Stimulated activated naive CD8-positive, alpha-beta T cell treated with anti-CD3 and anti-CD28 coated beads, Interleukin-15, Interleukin-2, amounts not matched to agents 100 U/mL and 50 U/mL, for 24 hours (primary cell): ENCODE results near the gene SPNS2.

Experiments
- ATAC-seq: fragments of 150-1000 bp; cut with Tn5 transposase; one replicate; pipeline ENCODE4 v1.10.0; 2021
- DNase-seq: peaks from one replicate; pipeline ENCODE4 v3.0.0; 2021

SPNS2 gene

DNA sequence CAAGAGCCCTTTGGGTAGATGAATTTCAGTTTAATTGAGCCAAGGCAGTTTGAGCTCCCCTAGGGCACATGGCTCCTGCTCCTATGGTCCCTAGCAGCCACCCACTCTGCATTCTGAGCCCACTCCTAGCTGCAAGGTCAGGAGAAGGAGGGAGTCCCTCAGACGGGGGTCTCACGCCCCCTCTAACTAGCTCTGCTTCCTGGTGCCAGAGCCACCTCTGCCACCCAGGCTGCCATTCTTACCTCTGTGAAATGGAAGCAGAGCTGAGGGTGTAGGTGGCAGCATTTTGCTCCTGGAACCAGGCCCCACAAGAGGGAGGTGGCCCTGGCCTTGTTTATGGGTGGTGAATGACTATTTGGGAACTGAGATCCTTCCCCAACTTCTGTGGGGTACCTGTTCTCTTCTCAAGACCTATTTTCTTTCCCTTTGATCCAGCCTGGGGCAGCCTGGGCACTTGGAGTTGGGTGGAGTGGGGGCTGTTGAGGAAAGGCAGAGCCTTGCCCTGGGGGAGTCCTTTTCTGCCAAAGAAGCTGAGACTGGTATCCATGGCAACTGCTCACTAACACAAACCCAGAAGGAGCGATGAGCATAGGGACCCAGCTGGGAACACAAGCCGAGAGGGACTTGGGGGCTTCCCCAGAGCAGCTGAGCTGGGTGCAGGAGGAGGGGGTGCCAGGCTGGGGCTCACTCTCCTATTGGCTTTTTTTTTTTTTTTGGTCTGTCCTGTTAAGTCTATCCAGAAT lies 4.8 kb downstream of the SPNS2 start:
- ATAC-seq (no peak), DNase-seq (no peak)

GRCh38 chr17:4504188-4504587 lies 5.5 kb downstream of the SPNS2 start:
- ATAC-seq, result no peak
- DNase-seq, result no peak

DNA sequence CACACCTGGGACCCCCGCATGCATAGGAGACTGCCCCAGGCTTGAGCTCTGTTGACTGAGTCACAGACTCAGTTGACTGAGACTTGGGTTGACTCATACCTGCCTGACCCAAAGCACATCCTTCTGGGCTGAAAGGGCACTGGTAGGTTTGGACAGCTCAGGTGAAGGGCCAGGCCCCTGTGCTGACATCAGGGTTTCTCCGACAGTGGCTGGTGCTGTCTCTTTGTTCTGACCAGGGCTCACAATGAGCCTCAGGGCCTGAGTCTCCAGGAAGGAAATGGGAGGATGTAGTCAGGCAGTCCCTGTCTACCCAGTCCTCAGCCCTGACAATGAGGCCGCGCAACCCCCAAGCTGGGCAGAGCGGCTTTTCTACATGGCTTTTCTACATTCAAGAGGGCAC lies 6.5 kb downstream of the SPNS2 start:
- no peak for DNase-seq
- ATAC-seq, result no peak

DNA sequence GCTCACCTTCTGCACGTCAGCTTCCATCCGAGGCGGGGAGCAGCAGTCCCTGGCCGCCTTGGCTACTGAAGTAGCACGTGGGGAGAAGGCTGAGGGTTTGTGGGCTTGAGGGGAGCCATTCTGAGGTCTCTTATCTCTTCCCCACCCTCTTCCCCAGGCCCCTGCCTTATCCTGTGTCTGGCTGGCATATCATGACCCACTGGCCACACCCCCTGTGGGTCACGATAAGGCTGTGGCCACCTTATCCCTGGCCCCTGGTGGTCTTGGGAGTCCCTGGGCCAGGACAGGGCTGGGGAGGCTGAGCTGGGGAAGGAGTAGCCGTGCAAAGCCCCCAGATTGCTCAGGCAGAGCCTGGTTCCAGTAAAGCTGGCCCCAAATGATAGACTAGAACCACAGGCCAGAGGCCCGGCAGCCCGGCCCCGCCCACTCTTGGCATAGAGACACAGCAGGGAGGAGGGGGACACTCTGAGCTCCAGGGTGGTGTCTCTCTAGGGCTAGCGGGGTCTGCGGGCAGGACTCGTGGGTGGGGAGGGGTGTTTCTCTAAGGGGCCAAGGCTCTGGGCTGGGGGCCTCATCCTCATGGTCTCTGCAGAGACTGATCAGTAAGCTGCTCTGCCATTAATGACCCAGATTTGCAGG lies 7.6 kb downstream of the SPNS2 start:
- no peak for ATAC-seq
- no peak for DNase-seq

GRCh38 chr17:4506892-4507291 lies 8.2 kb downstream of the SPNS2 start:
- no peak for DNase-seq
- ATAC-seq, result no peak

- ATAC-seq (no peak), DNase-seq (no peak)
Measured at GRCh38 chr17:4507361-4508111, 8.9 kb downstream of the SPNS2 start.

DNA sequence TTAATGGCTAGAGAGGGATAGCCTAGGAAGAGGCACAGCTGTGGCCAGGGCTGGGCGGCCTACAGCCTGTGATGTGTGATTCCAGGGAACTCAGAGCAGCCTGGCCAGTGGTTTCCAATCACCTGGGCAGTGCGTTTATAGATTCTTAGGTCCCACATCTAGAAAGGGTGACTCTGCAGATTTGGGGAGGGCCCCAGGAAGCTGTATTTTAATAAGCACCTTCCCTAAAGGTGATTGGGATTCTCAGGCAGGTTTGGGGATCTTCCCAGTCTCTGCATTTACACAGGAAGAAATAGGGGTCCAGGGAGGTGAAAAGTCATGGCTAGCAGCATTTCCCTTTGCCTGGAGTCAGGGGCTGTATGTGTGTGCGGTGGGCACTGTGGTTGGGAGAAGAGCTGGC lies 9.5 kb downstream of the SPNS2 start:
- ATAC-seq (no peak), DNase-seq (no peak)

- DNase-seq (peak; percentile 42), ATAC-seq (peak; percentile 44)
Measured at GRCh38 chr17:4509401-4509800, 10.7 kb downstream of the SPNS2 start.

- ATAC-seq (no peak), DNase-seq (no peak)
Measured at GRCh38 chr17:4509923-4510617, 11.4 kb downstream of the SPNS2 start.

DNA sequence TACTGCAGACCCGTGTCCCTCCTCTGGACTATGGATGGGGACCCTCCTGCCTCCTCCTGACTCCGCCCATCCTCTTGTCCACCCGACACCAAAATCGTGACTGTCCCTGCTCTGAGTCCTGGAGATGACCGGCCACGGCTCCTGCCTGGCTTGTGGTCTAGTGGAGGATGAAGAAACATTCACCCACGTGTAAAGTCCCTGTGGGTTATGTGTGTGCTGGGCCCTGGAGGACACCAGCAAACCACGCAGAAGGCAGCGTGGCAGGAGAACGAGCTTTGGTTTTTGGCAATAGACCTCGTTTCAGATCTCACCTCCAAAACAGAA lies 11.9 kb downstream of the SPNS2 start:
- ATAC-seq (no peak), DNase-seq (no peak)

DNA sequence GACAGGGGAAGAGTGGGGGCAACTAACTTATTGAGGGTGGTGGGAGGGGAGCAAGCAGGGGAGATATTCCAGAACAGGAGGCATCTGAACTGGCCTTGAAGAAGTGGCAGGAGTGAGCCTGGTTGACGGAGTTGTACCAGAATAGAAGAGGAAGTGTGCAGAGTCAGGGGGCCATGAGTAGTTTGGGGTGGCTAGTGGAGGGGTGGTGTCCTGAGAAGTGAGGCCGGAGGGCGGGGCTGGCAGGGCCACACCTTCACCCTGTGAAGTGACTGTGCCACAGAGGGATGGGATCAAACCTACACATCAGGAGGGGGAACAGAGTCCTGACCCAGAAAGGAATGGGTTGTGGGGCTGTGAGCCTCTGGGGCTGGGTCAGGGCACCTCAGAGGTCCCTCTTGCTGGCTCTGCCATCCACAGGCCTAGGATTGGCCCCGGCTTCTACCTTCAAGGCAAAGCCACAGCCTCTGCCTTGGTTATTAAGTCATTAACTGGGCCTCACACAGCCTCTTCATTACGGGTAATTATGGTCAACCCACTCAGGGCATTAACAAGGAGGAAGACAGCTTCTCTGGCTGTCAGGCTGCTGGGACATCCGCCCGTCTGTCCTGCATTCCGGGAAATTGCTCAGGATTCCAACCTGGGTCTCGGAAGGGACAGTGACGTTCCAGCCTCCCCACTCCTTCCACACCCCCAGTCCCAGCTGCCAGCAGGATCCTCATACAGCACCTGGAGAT lies 12.7 kb downstream of the SPNS2 start:
- DNase-seq (no peak), ATAC-seq (no peak)

DNA sequence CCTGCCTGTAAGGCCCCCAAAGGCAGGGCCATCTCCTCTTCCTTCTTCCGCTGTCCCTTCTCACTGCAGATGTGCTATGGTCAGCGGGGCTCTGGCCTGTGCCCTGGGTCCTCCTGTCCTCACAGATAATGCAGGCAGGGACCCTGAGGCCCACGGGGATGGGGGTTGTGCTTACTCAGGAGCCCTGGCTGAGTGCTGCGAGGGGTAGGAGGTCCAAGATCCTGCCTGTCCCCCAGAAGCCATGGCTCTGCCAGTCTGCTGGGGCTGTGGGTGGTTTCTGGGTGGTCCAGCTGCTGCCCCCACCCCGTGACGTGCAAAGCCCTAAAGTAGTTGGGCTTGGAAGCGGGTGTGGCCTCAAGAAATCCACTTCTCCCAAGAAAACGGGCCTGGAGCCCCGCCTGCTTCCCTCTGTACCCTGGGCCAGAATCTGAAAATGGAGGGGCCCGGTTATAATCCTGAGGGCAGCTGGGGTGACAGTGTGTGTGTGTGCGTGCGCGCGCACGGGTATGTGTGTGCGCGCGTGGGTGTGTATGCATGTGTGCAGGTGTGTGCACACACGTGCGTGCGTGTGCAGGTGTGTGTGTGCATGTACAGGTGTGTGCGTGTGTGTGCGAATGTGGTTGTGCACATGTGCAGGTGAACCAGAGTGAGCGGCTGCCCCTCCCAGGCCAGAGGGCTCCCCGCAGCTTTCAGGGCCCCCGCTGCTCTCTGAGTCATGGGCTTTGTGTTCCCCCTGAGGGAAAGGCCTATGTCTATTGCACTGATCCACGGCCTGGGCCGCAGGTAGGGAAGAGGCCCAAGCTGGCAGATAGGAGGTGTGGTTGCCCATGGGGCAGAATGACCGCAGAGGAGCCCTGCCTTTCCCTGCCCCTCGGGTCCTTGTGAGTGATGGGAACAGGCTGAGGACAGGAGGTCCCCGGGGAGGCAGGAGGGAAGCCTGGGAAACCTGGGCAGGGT lies 13.8 kb downstream of the SPNS2 start:
- DNase-seq (no peak), ATAC-seq (no peak)

DNA sequence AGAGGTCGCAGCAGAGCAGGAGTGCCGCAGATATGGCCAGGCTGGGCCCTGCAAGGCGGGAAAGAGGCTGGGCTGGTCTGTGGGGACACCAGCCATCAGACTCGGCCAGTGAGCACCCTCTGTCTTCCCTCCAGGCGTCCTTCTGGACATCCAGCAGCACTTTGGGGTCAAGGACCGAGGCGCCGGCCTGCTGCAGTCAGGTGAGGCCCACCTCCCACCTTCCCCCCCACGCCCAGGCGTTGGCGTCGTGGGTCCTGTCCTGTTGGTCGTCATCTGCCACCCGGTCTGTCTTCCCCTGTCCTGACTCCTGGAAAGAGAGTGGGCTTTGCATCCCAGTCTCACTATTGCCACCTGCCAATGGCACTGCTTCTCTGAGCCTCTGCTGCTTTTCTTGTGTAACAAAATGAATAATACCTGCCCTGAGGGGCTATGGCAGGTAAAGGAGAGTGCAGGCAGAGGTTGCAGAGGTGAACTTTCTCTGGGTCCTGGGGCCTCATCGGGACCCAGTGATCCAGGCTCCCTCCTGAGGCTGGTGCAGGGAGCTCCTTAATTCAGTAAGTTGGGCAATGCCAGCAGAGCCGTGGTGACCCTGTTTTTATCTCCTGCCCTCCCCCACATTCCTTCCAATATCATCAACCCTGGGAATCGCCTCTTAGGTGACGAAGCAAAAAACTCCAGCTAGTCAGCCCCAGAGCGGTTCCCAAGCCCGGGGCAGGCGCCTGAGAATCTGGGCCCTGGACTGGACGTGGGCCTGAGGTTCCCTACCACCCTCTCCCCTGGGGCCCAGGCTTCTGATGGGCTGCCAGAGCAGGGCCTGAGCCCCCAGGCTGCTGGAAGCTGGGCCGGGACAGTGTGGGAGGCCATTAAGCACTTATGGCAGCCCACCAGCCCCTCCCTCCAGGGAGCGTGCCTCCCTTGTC lies 14.7 kb downstream of the SPNS2 start:
- ATAC-seq, result no peak

DNA sequence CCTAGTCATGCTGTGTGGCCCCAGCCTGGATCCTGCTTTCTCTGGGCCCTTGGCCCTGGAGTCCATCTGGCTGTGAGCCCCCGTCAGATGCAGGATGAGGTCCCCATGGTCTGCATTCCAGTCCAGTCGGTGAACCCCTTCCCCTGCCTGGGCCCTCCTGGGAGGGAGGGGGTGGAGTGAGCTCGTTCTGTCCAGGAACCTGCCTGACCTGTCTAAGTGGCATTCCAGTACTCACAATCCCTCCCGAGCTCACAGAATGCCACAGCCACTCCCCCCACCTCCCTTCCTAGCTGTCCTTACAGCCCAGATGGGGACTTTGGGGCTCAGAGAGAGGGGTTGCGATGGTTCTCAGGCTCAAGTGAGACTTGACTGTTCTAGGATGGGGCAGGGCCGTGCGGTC lies 15.5 kb downstream of the SPNS2 start:
- no peak for ATAC-seq
- no peak for DNase-seq

More for the DNA sequence above, 14.7 kb downstream of the SPNS2 start:
- no peak for DNase-seq

DNA sequence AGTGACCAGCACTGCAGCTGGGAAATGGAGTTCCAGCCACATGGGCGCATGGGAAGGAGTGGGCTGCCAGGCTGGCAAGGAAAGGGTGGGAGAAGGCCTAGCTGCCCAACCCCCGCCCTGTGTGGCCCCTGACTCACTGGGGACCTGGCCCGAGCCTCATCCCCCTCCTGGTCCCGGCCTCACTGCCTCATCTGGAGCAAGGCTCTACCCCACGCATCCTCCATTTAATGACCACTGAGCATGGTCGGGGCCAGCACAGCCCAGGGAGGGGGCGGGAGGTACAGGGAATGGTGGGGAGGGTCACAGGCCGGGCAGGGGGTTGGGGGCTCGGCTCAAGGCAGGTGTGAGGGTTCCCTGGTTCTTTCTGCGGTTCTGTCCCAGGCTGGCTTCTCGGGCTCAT lies 16.1 kb downstream of the SPNS2 start:
- no peak for DNase-seq
- no peak for ATAC-seq

DNA sequence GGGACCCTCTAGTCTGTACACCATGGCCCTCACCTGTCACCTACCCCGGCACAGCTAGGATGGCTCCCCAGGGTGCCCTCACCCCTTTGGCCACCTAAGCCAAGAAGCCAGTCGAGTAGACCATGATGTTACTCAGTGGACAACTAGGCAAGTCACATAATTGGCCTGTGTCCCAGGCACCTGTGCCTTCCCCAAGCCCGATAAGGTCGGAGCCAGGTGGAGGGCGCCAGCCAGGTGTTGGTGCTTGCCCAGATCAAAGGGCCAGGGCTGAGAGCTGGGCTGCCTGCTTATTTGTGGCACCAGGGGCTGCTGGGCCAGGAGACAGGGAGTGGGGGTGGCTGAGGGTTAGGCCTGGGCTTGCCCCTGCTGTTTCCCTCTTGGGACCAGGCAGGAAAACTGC lies 16.8 kb downstream of the SPNS2 start:
- DNase-seq (no peak), ATAC-seq (no peak)

- ATAC-seq (no peak), DNase-seq (no peak)
Measured at GRCh38 chr17:4516735-4517134, 18.1 kb downstream of the SPNS2 start.

DNA sequence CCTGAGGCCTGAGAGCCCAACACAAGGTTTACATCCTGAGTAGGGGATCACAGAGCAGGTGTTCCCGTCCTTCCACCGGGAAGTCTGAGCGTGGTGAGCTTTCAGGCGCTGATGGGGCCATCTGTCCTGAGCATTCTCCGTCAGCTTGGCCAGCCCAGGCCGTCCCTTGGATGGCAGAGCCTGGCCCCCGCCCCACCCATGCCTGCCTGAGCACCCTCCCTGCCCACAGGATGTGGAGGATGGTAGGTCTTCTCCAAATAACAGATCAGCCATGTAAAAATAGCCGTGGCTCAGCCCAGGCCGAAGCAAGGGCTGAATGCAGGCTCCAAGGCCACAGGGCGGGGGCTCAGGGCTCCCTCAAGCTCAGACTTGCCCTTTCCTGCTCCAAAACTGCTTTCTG lies 20.2 kb downstream of the SPNS2 start:
- ATAC-seq, result no peak
- no peak for DNase-seq

- DNase-seq (no peak), ATAC-seq (no peak)
Measured at GRCh38 chr17:4519361-4519788, 20.7 kb downstream of the SPNS2 start.
